NCI-H1417 (cell line): ENCODE data around the gene SEC24D.

Source experiments
- DNase-seq, 3 experiments: peaks; one replicate each; lab custom pipeline; 2025; lab: John Stamatoyannopoulos, UW

SEC24D gene

GRCh38 chr4:118845552-118846050, 9.7 kb upstream of the SEC24D start:
- DNase-seq = peak in 1 of 3 experiments; percentile 18

DNA sequence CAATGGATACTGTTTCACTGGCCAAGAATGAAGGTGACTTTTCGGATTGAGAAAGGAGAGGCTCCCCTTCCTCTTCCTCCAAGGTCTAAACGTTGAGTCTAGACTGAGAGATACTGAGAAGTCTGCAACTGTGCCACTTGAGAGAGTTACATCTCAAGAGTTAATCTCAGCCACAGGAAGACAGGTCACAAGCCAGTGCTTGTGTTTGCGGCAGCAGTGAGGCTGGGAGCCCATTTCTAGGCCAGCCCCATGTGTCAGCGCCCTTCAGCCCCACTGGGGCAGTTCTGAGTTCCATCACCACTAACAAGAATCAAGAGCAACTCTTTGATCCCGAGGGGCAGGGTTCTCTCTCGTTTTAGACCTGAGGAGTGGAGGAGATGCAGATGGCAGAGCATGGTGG, 7.3 kb upstream of the SEC24D start:
- no peak for DNase-seq

DNA sequence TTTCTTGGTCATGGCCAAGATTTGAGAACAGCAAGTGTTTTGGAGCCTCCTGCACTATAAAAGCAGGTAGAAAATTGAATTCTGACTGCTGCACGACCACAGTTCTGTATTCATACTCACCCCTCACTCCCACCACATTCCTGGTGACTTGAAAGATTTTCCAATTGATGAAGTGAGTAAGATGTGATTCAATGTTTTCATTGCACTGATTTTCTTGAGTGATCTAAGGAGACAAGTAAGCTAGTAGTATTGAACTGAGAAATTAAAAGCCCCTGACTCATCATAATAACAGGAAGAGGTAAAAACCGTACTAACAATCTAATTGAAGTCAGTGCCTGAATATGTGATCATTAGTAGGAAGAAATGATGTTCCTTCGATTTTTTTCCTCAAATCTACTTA, 6.1 kb upstream of the SEC24D start:
- no peak for DNase-seq

GRCh38 chr4:118839221-118839927, 3.4 kb upstream of the SEC24D start:
- DNase-seq = no peak

- DNase-seq = no peak
These were observed 1.2 kb upstream of the SEC24D start for GRCh38 chr4:118837121-118837507.

GRCh38 chr4:118836301-118837120, 585 bp upstream of the SEC24D start:
- peak; percentile 31 to 80 (median 72) for DNase-seq

DNA sequence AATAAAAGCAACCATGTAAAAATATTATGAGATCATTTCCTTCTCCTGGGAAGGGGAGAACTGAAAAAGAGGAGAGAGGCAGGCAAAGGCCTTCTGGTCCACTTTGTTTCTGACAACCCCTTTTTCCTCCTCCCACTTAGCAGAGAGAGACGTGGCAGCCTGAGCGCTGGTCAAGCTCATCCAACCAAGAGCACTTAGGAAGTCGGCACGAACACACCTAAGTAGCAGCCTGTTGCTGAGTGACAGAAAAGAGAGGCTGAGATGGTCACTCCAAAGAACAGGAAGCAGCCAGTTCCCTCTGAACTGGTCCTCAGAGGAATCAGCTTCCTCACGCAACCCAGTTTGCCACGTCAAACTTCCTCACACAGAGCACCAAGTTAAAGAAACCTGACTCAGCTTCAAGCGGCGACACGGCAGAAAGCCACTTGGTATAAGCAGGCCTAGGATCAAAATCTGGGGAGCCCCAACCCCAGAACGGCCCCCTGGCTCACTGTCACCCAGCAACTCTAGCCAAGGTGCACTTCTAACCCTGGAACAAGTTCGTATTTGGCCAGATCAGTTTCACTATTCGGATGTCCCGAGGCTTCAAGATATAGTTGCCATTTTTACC, 861 bp downstream of the SEC24D start:
- peak; percentile 61 to 84 (median 68) for DNase-seq

DNA sequence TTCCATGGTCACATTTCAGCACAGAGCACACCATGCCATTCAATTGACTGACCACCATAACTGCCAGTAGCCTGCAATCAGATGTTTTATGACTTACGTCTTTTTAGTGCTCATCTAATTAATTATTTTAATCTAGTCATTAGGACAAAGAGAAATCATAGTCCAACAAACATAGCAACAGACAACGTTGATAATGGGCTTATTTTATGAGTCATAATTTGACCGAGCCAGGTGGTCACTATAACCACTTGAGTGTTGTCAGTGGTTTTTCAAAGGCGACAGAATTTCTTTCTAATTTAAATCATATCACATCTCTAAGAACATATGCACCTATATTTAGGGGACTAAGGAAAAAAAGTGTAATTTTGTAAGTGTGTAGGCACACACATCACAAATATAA, 1.9 kb downstream of the SEC24D start:
- DNase-seq = peak in 1 of 3 experiments; percentile 71

DNA sequence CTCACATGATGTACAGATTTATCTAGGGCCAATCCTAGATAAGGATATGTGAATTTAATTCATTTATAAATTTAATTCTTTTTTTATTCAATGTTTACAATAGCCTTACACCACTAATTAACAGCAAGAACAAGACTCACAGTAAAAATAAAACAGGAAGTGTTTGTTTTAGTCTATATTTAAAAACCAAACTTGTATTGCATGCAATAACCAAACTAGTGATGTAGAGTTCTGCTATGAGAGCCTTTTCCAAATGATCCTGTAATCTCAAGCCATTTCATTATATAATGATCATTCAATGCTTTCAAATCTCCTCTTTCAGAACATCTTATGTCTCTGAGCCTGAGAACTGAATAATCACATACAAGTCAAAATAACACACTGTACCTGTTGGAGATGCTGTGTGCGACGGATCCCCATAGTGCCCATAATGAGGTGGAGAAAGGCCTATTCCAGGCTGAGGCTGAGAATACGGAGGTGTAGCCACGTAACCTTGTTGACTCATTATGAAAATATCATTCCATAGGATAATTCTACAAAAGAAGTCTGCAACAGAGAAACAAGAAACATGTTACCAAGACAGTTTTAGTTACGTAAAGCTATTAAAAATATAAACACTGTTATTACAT, 2.6 kb downstream of the SEC24D start:
- no peak for DNase-seq

DNA sequence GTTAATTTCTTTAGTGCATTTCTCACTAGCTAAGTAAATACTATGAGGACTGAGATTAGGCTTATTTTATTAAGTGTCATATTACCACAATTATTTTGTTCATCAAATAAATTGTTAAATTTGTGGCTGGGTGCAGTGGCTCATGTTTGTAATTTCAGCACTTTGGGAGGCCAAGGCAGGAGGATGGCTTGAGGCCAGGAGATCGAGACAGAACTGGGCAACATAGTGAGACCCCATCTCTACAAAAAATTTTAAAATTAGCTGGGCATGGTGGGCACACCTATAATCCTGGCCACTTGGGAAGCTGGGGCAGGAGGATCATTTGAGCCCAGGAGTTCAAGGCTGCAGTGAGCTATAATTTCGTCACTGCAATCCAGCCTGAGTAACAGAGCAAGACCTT, 6.8 kb downstream of the SEC24D start:
- DNase-seq = no peak

- no peak for DNase-seq
These were observed 9.0 kb downstream of the SEC24D start for GRCh38 chr4:118826723-118827444.

- no peak for DNase-seq
These were observed 10.1 kb downstream of the SEC24D start for GRCh38 chr4:118825799-118826198.

- no peak for DNase-seq
These were observed 11.8 kb downstream of the SEC24D start for GRCh38 chr4:118824141-118824540.

GRCh38 chr4:118823471-118823870, 12.5 kb downstream of the SEC24D start:
- no peak for DNase-seq

GRCh38 chr4:118821590-118822293, 14.2 kb downstream of the SEC24D start:
- no peak for DNase-seq

DNA sequence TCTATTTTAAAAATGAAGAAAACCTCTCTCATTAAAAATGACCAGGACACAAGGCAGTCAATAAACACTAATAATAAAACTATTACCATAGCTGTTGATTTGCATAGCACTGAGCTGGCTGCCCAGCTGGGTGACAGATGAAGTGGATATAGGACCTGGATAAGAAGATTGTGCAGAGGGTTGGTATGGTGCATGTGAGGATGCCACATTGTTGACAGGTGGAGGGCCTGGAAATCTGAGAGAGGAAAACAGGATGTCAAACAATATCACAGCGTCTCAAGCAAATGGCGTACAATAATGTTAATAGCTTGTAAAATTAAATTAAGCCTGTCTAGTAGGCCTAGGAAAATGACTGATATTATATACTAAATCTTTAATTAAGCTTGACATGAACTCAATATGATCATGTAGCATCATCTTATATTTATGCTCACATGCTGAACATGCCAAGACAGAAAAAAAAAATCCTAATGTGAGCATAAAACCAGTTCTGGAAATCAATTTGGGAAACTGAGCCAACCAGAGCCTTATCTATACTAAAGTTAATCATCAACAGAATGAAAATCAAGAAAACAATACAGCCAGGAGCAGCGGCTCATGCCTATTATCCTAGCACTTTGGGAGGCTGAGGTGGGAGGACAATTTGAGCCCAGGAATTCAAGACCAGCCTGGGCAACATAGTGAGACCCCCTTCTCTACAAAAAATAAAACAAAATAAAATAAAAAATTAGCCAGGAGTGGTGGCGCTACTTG, 18.6 kb downstream of the SEC24D start:
- DNase-seq = peak in 1 of 3 experiments; percentile 2

DNA sequence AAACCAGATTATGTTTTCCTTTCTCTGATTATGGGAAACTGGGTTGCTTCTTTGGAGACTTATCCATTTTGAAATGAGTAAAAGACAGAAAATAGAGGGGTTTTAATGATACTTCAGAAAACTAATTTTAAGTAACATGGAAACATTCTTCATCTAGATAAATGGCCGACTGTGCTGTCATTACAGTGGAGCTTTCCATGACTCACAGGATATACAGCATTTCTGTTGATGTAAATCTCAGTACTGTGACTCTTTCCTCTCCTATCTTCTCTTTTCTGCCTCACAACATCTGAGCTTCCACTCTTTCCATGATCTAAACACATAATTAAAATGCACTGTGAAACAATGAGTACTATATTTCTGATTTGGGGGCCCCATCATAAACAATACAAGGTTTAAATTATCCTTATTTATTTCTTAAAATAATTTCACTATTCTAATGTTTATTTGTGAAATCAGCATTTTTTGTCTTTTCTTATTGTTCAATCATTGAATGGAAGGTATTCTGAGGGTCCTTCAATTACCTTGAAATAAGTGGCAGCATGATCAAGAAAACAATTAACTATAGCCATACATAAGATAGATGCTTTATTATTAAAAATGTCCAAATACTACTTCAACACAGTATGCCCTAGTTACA, 19.3 kb downstream of the SEC24D start:
- DNase-seq = no peak

- DNase-seq = no peak
These were observed 21.0 kb downstream of the SEC24D start for GRCh38 chr4:118814891-118815290.

GRCh38 chr4:118814058-118814457, 21.9 kb downstream of the SEC24D start:
- DNase-seq = no peak

DNA sequence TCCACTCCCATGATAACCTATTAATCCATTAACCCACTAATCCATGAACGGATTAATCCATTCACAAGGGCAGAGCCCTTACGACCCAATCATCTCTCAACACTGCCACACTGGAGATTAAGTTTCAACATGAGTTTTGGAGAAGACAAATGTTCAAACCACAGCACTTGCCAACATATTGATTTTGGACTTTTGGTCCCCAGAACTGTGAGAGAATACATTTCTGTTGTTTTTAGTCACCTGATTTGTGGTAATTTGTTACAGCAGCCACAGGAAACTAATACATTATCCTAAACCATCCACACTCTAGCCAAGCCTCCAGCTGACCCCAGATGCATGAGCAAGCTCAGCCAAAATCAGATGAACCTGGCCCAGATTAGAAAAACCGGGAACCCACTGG, 22.4 kb downstream of the SEC24D start:
- no peak for DNase-seq
